Lung (tissue), 12 donors: ENCODE data around the gene WASF2. TPM values are rescaled to one million over a fixed set of nuclear protein-coding genes. Genes with fewer than 3 reads are reported as not detected.
A peak's percentile ranks its signal among the peaks of the same experiment; 100 is the strongest.
"Not testable (repeated sequence)": the region's sequence is repeated elsewhere in the genome, so short reads cannot be mapped to it uniquely, and the experiment has no call there.

ENCODE experiments used
- ATAC-seq: fragments of 200-7000 bp; cut with Tn5 transposase; one replicate; pipeline ENCODE4 v1.9.1; 2020; ENCODE audit warnings: moderate number of reproducible peaks; ENCODE audit not compliant: insufficient read depth, low FRiP score
- DNase-seq, 3 donors: peaks; one replicate each; pipeline ENCODE4 v3.0.0-alpha.2; 2013 to 2017
- H3K27ac ChIP-seq, 2 donors: one replicate each; pipeline ENCODE4 v1.5.1; 2013; ENCODE audit warnings: mild to moderate bottlenecking in 2 of 2, moderate library complexity in 2 of 2, control low read depth in 1 of 2, inconsistent platforms in 1 of 2, low read depth in 1 of 2, low read length in 1 of 2
- H3K27me3 ChIP-seq, 3 donors: one replicate each; pipeline ENCODE4 v1.5.1; 2013; ENCODE audit warnings: low read length in 2 of 3; ENCODE audit not compliant: control insufficient read depth in 3 of 3, insufficient read depth in 3 of 3
- H3K36me3 ChIP-seq, 4 donors: one replicate each; pipeline ENCODE4 v1.5.1; 2013; ENCODE audit warnings: low read length in 4 of 4, mild to moderate bottlenecking in 1 of 4, moderate library complexity in 1 of 4; ENCODE audit not compliant: control insufficient read depth in 4 of 4, insufficient read depth in 4 of 4
- H3K4me1 ChIP-seq, 5 donors: one replicate each; pipeline ENCODE4 v1.5.1; 2013; ENCODE audit warnings: low read length in 5 of 5, mild to moderate bottlenecking in 2 of 5, moderate library complexity in 1 of 5; ENCODE audit not compliant: control insufficient read depth in 5 of 5, insufficient read depth in 5 of 5
- H3K4me3 ChIP-seq: one replicate; pipeline ENCODE4 v1.5.1; 2013; ENCODE audit warnings: mild to moderate bottlenecking, control low read depth, moderate library complexity
- H3K9ac ChIP-seq, 2 donors: one replicate each; pipeline ENCODE4 v1.5.1; 2013; ENCODE audit warnings: low read length in 2 of 2, control low read depth in 1 of 2; ENCODE audit not compliant: insufficient read depth in 1 of 2
- H3K9me3 ChIP-seq, 4 donors: one replicate each; pipeline ENCODE4 v1.5.1; 2013; ENCODE audit warnings: low read length in 3 of 4, mild to moderate bottlenecking in 1 of 4, moderate library complexity in 1 of 4; ENCODE audit not compliant: control insufficient read depth in 4 of 4, insufficient read depth in 3 of 4
- WGBS, 2 donors: extraction: QIAGEN DNeasy Blood & Tissue Kit; methylation state at CpG; one replicate each; pipeline ENCODE4 v1.1.7; 2013; 5-methylcytosine and 5-hydroxymethylcytosine counted together
- polyA plus RNA-seq, 2 donors: library from polyadenylated mRNA; stranded (reverse); fragments of 200-250 nt; gene quantifications; one replicate each; pipeline ENCODE4 v1.2.1, GENCODE V29; 2013
- total RNA-seq, 2 donors: library from RNA; depleted of rRNA in 1 of 2; stranded (reverse); fragments of >200 nt in 1 of 2; gene quantifications; one replicate each; pipeline ENCODE4 v1.2.1, GENCODE V29; 2014 to 2021
- TF ChIP-seq, protein P1 (sequence below): IDR thresholded peaks from 2 replicates; pipeline ENCODE4 v1.5.1; 2012; ENCODE audit warnings: mild to moderate bottlenecking; ENCODE audit errors: control extremely low read depth, extremely low read depth
- donor health status: control.
- donor health status: control.
- donor health status: Bipolar disorder and iron deficiency.
- donor health status: healthy.
- donor health status: DM: yes; HTN: yes; CAD: no.

WASF2 gene
- total and polyA plus RNA-seq, 4 donors: 27.3 to 136 (median 49.5) TPM

DNA sequence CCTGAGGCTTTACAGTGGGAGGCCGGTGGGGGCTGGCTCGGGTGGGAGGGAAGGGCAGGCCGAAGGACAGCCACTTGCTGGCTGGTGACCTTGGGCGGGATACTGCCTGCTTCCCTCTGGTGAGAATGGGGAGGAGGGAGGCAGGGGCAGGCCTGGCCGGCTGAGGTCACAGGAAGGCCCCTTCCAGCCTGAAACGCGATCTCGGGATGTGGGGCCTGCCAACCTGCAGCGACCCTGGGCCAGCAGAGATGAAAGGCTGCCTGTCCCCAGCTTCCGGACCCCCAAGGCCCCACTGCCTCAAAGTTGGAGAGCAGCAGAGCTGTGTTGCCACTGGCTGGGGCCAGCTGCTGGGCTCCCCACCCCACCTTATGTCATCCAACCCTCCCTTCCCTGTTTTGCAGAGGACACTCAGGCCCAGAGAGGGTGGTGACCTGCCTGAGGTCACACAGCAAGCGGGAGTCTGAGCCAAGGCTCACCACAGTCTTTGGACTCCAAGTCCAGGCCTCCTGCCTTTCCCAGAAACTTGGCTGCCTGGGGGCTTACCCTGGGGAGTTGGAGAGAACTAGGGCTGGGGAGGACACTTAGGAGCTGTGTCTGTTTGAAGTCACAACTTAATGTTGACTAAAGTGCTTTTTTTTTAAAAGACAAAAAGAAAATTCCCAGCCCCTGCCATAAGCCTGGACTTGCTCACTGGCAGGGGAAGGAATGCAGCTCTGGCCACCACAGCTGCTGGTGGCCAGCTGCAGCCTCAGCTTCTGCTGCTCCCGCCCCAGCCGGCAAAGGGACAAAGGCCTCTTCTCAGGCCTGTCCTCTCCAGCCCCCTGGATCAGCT, 14.8 kb upstream of the WASF2 start:
- TF ChIP-seq, protein P1, sequence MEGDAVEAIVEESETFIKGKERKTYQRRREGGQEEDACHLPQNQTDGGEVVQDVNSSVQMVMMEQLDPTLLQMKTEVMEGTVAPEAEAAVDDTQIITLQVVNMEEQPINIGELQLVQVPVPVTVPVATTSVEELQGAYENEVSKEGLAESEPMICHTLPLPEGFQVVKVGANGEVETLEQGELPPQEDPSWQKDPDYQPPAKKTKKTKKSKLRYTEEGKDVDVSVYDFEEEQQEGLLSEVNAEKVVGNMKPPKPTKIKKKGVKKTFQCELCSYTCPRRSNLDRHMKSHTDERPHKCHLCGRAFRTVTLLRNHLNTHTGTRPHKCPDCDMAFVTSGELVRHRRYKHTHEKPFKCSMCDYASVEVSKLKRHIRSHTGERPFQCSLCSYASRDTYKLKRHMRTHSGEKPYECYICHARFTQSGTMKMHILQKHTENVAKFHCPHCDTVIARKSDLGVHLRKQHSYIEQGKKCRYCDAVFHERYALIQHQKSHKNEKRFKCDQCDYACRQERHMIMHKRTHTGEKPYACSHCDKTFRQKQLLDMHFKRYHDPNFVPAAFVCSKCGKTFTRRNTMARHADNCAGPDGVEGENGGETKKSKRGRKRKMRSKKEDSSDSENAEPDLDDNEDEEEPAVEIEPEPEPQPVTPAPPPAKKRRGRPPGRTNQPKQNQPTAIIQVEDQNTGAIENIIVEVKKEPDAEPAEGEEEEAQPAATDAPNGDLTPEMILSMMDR: no peak
- H3K9me3 ChIP-seq: no peaks in the 10 kb centered on the region
- no peaks in the 10 kb centered on the region for H3K27me3 ChIP-seq
- H3K9ac ChIP-seq: peak overlapping the region in 1 of 2 donors; percentile 70
- 42 to 65% methylated on average over 13 of the region's 13 CpGs for WGBS, 2 donors
- peak overlapping the region; percentile 85 to 91 for H3K27ac ChIP-seq
- no peaks in the 10 kb centered on the region for H3K36me3 ChIP-seq
- ATAC-seq (no peak), DNase-seq (peak; percentile 75 to 92 (median 79))
- peaks cover 0 to 19% (median 10%) of the 10 kb centered on the region in 5 donors for H3K4me1 ChIP-seq
- H3K4me3 ChIP-seq: no peak overlapping the region

GRCh38 chr1:27503844-27504587, 14.0 kb upstream of the WASF2 start:
- peak overlapping the region; percentile 82 to 85 for H3K27ac ChIP-seq
- ATAC-seq: no peak
- TF ChIP-seq, protein P1: no peak
- H3K9me3 ChIP-seq: no peaks in the 10 kb centered on the region
- no peaks in the 10 kb centered on the region for H3K36me3 ChIP-seq
- H3K4me1 ChIP-seq: peaks cover 0 to 19% (median 10%) of the 10 kb centered on the region in 5 donors
- WGBS, 2 donors: 49 to 69% methylated on average over 12 of the region's 12 CpGs
- peak overlapping the region; percentile 43 to 73 for H3K9ac ChIP-seq
- H3K27me3 ChIP-seq: no peaks in the 10 kb centered on the region
- no peak overlapping the region for H3K4me3 ChIP-seq
- DNase-seq: peak in 1 of 3 donors; percentile 85

- no peak overlapping the region for H3K9ac ChIP-seq
- H3K36me3 ChIP-seq: no peaks in the 10 kb centered on the region
- H3K27me3 ChIP-seq: no peaks in the 10 kb centered on the region
- ATAC-seq: no peak
- no peaks in the 10 kb centered on the region for H3K9me3 ChIP-seq
- no peak overlapping the region for H3K4me3 ChIP-seq
- H3K4me1 ChIP-seq: peaks cover 0 to 19% (median 10%) of the 10 kb centered on the region in 5 donors
- H3K27ac ChIP-seq: peak overlapping the region; percentile 28 to 37
- no peak for DNase-seq
- WGBS, 2 donors: 96 to 97% methylated on average over 2 of the region's 2 CpGs
- TF ChIP-seq, protein P1: no peak
These were observed 13.1 kb upstream of the WASF2 start for GRCh38 chr1:27503033-27503432.

- H3K4me1 ChIP-seq: peaks cover 0 to 23% (median 10%) of the 10 kb centered on the region in 5 donors
- H3K36me3 ChIP-seq, DNase-seq, H3K27ac ChIP-seq, H3K4me3 ChIP-seq, H3K27me3 ChIP-seq, H3K9me3 ChIP-seq, ATAC-seq, H3K9ac ChIP-seq: not testable (repeated sequence)
- 93 to 98% methylated on average over 2 of the region's 2 CpGs for WGBS, 2 donors
These were observed 11.2 kb upstream of the WASF2 start for GRCh38 chr1:27501159-27501558.
